Endothelial cell of umbilical vein (primary cell): ENCODE data around the gene LRP1. TPM values are rescaled to one million over a fixed set of nuclear protein-coding genes. Genes with fewer than 3 reads are reported as not detected.

ENCODE experiments used
- BruUV-seq: library from RNA; stranded (reverse); fragments of 400-500 nt; replicated peaks from 2 replicates; lab custom pipeline; 2021; lab: Mats Ljungman, UMichigan
- CTCF ChIA-PET: fragments of 300-600, 350-600 bp; sonication (Branson Sonifier 250); formaldehyde crosslinking; loops from one replicate; lab custom pipeline; 2021; ENCODE audit warnings: antibody characterized with exemption, inconsistent platforms; lab: Charles Lee
- POLR2A ChIA-PET: fragments of 300-600, 350-600 bp; sonication (Branson Sonifier 250); formaldehyde crosslinking; loops from one replicate; lab custom pipeline; 2021; ENCODE audit warnings: antibody characterized with exemption, inconsistent platforms; lab: Charles Lee
- DNase-seq: peaks from one replicate; pipeline ENCODE4 v3.0.0-alpha.2; 2011; ENCODE audit warnings: low read depth, low spot score
- FAIRE-seq: peaks from 2 replicates; lab custom pipeline; 2011; peaks lifted over from hg19 to GRCh38; lab: Jason Lieb, UNC
- H2AFZ ChIP-seq: 2 replicates; pipeline ENCODE4 v1.6.0; 2012; ENCODE audit warnings: low read depth, low read length, control low read depth, inconsistent platforms
- H3K27ac ChIP-seq: 2 replicates; pipeline ENCODE4 v1.5.1; 2011; ENCODE audit warnings: low read depth, mild to moderate bottlenecking, control low read depth, low read length, moderate library complexity; ENCODE audit not compliant: insufficient read depth
- H3K27me3 ChIP-seq, 2 experiments: 2 replicates each; pipeline versions ENCODE4 v1.6.0 to v1.6.1; 2011; ENCODE audit warnings: low read length in 2 of 2, mixed read lengths in 1 of 2; ENCODE audit not compliant: control insufficient read depth in 2 of 2, insufficient read depth in 2 of 2
- H3K36me3 ChIP-seq, 2 experiments: 2 replicates in 1 of 2; 3 replicates in 1 of 2; pipeline ENCODE4 v1.5.1; 2011; ENCODE audit warnings: low read length in 2 of 2, mild to moderate bottlenecking in 1 of 2, moderate library complexity in 1 of 2; ENCODE audit not compliant: control insufficient read depth in 2 of 2, insufficient read depth in 2 of 2; ENCODE audit errors: extremely low read depth in 1 of 2
- H3K4me1 ChIP-seq: 3 replicates; pipeline ENCODE4 v1.5.1; 2011; ENCODE audit warnings: mild to moderate bottlenecking, low read length; ENCODE audit not compliant: control insufficient read depth, insufficient read depth; ENCODE audit errors: extremely low read depth
- H3K4me2 ChIP-seq: 2 replicates; pipeline ENCODE4 v1.6.1; 2011; ENCODE audit warnings: low read length, control low read depth, mixed read lengths; ENCODE audit not compliant: insufficient read depth
- H3K4me3 ChIP-seq, 3 experiments: fragments of 200-600 bp in 1 of 3; sonication (generic), shearing (Covaris generic) in 1 of 3; replicated peaks in 1 of 3; 2 replicates each; pipeline ENCODE4 v1.5.1; 2011 to 2016; ENCODE audit warnings: control low read depth in 3 of 3, low read length in 3 of 3, mild to moderate bottlenecking in 2 of 3, inconsistent platforms in 1 of 3, low read depth in 1 of 3, moderate library complexity in 1 of 3; ENCODE audit not compliant: insufficient read depth in 1 of 3
- H3K79me2 ChIP-seq: 2 replicates; pipeline ENCODE4 v1.6.0; 2012; ENCODE audit warnings: low read length, inconsistent platforms; ENCODE audit not compliant: control insufficient read depth, insufficient read depth
- H3K9ac ChIP-seq: replicated peaks from 2 replicates; pipeline ENCODE3; 2011; ENCODE audit warnings: low read length, control low read depth; ENCODE audit not compliant: insufficient read depth; ENCODE audit errors: extremely low read depth
- H3K9me1 ChIP-seq: replicated peaks from 3 replicates; pipeline ENCODE4 v1.6.0; 2011; ENCODE audit warnings: mild to moderate bottlenecking, low read length; ENCODE audit not compliant: control insufficient read depth, insufficient read depth; ENCODE audit errors: extremely low read depth
- H3K9me3 ChIP-seq: replicated peaks from 2 replicates; pipeline ENCODE4 v1.5.1; 2012; ENCODE audit warnings: low read length, inconsistent platforms; ENCODE audit not compliant: control insufficient read depth, insufficient read depth
- H4K20me1 ChIP-seq: replicated peaks from 2 replicates; pipeline ENCODE3; 2011; ENCODE audit warnings: mild to moderate bottlenecking, low read length; ENCODE audit not compliant: control insufficient read depth, insufficient read depth; ENCODE audit errors: extremely low read depth
- CTCF ChIP-seq, 2 donors: IDR thresholded peaks; 1 replicate in 1 of 2; 2 replicates in 1 of 2; pipeline ENCODE4 v1.5.1; 2011; ENCODE audit warnings: low read length in 2 of 2, mild to moderate bottlenecking in 2 of 2, moderate library complexity in 2 of 2, control low read depth in 1 of 2, inconsistent platforms in 1 of 2, low read depth in 1 of 2; ENCODE audit not compliant: insufficient read depth in 1 of 2; ENCODE audit errors: extremely low read depth in 1 of 2
- EZH2 ChIP-seq: IDR thresholded peaks from 2 replicates; pipeline ENCODE4 v1.6.1; 2012; ENCODE audit warnings: borderline replicate concordance, low read depth, mild to moderate bottlenecking, moderate library complexity, low read length, inconsistent platforms; ENCODE audit not compliant: severe bottlenecking
- dilution Hi-C: fragments of 300-500 bp; cut with MboI; formaldehyde crosslinking; loops from one replicate; pipeline ENCODE4 v1.15.0; 2019; ENCODE audit warnings: low sequenced_read_pairs; ENCODE audit not compliant: extremely low pct_ligation_motif_present
- intact Hi-C: fragments of 100-400 bp; cut with micrococcal nuclease; formaldehyde crosslinking; loops from one replicate; pipeline ENCODE4 v1.10.0; 2022
- polyA plus RNA-seq, 4 experiments: library from polyadenylated mRNA; depleted of rRNA in 3 of 4; stranded (reverse) in 3 of 4; unstranded in 1 of 4; fragments of >200 nt; gene quantifications; 2 replicates each; pipeline versions ENCODE4 v1.2.1 to v1.2.3, GENCODE V29; 2011 to 2012; ENCODE audit warnings: missing spikeins in 1 of 4
- total RNA-seq: library from RNA; stranded (reverse); gene quantifications from 2 replicates; pipeline ENCODE4 v1.2.3, GENCODE V29; 2021

LRP1 gene
- total and polyA plus RNA-seq, 2 donors (not counting 3 experiments of a cell fraction or from before 2014, with no cell fraction given) = 1.6 to 4.6 TPM

- H3K4me1 ChIP-seq = peaks cover 24% of the 10 kb centered on the region
- H3K27ac ChIP-seq = no peak overlapping the region
- POLR2A ChIA-PET = no interaction called here
- TF ChIP-seq CTCF (IDR thresholded peaks at IDR 0.05; ENCODE audit: extremely low read depth in 1 of 2, insufficient read depth in 1 of 2, low read depth in 1 of 2, low read length in 2 of 2) (no peak), EZH2 (peak; percentile 46)
- H3K36me3 ChIP-seq = peaks cover 3 to 27% of the 10 kb centered on the region in 2 experiments
- CTCF ChIA-PET = interaction anchor here (0.8 to 10.7 kb wide), 3 partner anchors 10 to 22 kb away, joined by 3 to 214 read pairs (median 47); no protein-coding TSS in a partner anchor
- no peaks in the 10 kb centered on the region for H3K9me1 ChIP-seq
- FAIRE-seq (no peak), DNase-seq (no peak)
- H3K9ac ChIP-seq = no peak overlapping the region
- H3K27me3 ChIP-seq = peaks cover 38 to 44% of the 10 kb centered on the region in 2 experiments
- no peak overlapping the region for H3K4me2 ChIP-seq
- no peak overlapping the region for H3K4me3 ChIP-seq
- BruUV-seq = no TSS peak
- no peaks in the 10 kb centered on the region for H3K9me3 ChIP-seq
- H3K79me2 ChIP-seq = peaks cover 6% of the 10 kb centered on the region
- intact Hi-C loops (no loop called here), dilution Hi-C loops (no loop called here)
- H2AFZ ChIP-seq = no peak overlapping the region
- no peaks in the 10 kb centered on the region for H4K20me1 ChIP-seq
Measured at GRCh38 chr12:57236201-57236924, 108.1 kb downstream of the LRP1 start.
